Measurements from ENCODE around the gene SLC24A1. TPM values are rescaled to one million over a fixed set of nuclear protein-coding genes. Genes with fewer than 3 reads are reported as not detected.

SLC24A1 gene
- 1 to 10 TPM; 6.8 to 7.6 TPM for total RNA-seq

DNA sequence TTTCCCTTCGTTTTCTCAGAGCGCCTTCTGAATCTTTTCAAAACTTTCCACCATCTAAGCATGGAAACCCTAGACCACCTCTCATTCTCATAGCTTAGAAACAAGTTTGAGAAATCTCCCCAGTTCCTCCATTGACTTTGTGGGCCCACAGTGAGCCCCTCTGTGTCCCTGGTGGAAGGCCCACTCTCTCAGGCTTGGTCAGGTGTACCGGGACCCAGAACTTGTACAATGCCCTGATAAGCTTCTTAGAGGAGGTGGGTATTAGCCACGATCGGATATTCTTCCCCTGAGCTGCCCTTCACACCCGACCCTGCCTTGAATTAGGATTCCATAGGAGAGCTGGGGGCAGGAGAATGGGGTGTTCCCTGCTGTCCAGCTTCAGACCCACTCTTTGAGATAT lies at the start of gene SLC24A1:
Gene SLC24A1, plus strand, starts transcription at position 301 of the 400 bp plus-strand sequence. CDS start 2,143 bp downstream, outside the sequence.
- CTCF ChIA-PET = interaction anchor here (0.9 to 3.5 kb wide), 3 partner anchors 17 to 237 kb away, joined by 3 to 17 read pairs (median 3); no protein-coding TSS in a partner anchor
- DNase-seq (no peak), ATAC-seq (no peak)
- H3K27me3 Mint-ChIP-seq = no peaks in the 10 kb centered on the region
- H3K27ac Mint-ChIP-seq = no peak within 1 kb of the TSS
- intact Hi-C loops (cut with micrococcal nuclease) = no loop called here
- H3K4me3 Mint-ChIP-seq = no peak within 1 kb of the TSS
- H3K9me3 Mint-ChIP-seq = no peaks in the 10 kb centered on the region
- no peaks in the 10 kb centered on the region for H3K36me3 Mint-ChIP-seq (ENCODE audit: low read depth)
- TF ChIP-seq, protein P1, sequence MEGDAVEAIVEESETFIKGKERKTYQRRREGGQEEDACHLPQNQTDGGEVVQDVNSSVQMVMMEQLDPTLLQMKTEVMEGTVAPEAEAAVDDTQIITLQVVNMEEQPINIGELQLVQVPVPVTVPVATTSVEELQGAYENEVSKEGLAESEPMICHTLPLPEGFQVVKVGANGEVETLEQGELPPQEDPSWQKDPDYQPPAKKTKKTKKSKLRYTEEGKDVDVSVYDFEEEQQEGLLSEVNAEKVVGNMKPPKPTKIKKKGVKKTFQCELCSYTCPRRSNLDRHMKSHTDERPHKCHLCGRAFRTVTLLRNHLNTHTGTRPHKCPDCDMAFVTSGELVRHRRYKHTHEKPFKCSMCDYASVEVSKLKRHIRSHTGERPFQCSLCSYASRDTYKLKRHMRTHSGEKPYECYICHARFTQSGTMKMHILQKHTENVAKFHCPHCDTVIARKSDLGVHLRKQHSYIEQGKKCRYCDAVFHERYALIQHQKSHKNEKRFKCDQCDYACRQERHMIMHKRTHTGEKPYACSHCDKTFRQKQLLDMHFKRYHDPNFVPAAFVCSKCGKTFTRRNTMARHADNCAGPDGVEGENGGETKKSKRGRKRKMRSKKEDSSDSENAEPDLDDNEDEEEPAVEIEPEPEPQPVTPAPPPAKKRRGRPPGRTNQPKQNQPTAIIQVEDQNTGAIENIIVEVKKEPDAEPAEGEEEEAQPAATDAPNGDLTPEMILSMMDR (IDR thresholded peaks at IDR 0.05) = no peak
- POLR2A ChIA-PET = interaction anchor here (0.8 to 1.8 kb wide), 2 partner anchors 11 to 15 kb away, joined by 3 to 6 read pairs; partner anchors contain the start of gene INTS14
- no peaks in the 10 kb centered on the region for H3K4me1 Mint-ChIP-seq (ENCODE audit: low read depth)

- POLR2A ChIA-PET = interaction anchor here (0.8 kb wide), 1 partner anchor 41 kb away, joined by 3 read pairs; the partner anchor contains the start of gene HACD3
- Mint-ChIP-seq H3K27me3 (no peaks in the 10 kb centered on the region), H3K4me3 (no peak overlapping the region), H3K9me3 (no peaks in the 10 kb centered on the region), H3K36me3 (ENCODE audit: low read depth) (peaks cover 10% of the 10 kb centered on the region), H3K27ac (no peak overlapping the region), H3K4me1 (ENCODE audit: low read depth) (no peaks in the 10 kb centered on the region)
- ATAC-seq (no peak), DNase-seq (no peak)
- intact Hi-C loops (cut with micrococcal nuclease) = no loop called here
- CTCF ChIA-PET = no interaction called here
- TF ChIP-seq, protein P1 (IDR thresholded peaks at IDR 0.05) = no peak
These were observed 49.8 kb upstream of the SLC24A1 start for GRCh38 chr15:65571971-65572370.

DNA sequence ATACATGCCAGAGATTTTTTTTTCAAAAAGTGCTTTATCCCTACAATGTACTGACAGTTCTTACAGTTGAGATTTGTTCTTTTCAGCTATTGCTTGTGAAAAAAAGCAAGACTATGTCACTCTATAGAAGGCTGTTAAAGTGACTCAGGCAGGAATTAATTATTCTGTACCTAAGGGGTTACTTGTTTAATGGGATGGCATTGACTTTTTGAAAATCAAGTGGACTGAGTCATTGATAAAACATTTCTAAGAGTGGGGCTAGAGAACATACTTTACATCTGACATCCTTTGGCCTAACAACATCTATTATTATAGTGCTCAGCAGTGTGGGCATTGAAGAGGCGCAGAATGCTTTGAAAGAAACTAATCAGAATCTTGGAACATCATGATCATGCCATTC lies 45.1 kb upstream of the SLC24A1 start:
- Mint-ChIP-seq H3K36me3 (ENCODE audit: low read depth) (peaks cover 29% of the 10 kb centered on the region), H3K27ac (peak overlapping the region; percentile 47), H3K27me3 (no peaks in the 10 kb centered on the region), H3K4me3 (no peak overlapping the region), H3K4me1 (ENCODE audit: low read depth) (no peaks in the 10 kb centered on the region), H3K9me3 (no peaks in the 10 kb centered on the region)
- TF ChIP-seq, protein P1 (IDR thresholded peaks at IDR 0.05) = no peak
- CTCF ChIA-PET = no interaction called here
- no peak for DNase-seq
- intact Hi-C loops (cut with micrococcal nuclease) = no loop called here
- POLR2A ChIA-PET = interaction anchor here (1.1 to 1.2 kb wide), 2 partner anchors 13 to 14 kb away, joined by 3 read pairs; no protein-coding TSS in a partner anchor
- no peak for ATAC-seq

- no peak for ATAC-seq
- ChIA-PET CTCF (no interaction called here), POLR2A (interaction anchor here (0.8 to 1.2 kb wide), 2 partner anchors 14 to 61 kb away, joined by 3 read pairs; no protein-coding TSS in a partner anchor)
- Mint-ChIP-seq H3K4me3 (no peak overlapping the region), H3K27me3 (no peaks in the 10 kb centered on the region), H3K36me3 (ENCODE audit: low read depth) (peaks cover 34% of the 10 kb centered on the region), H3K9me3 (no peaks in the 10 kb centered on the region), H3K4me1 (ENCODE audit: low read depth) (no peaks in the 10 kb centered on the region), H3K27ac (no peak overlapping the region)
- intact Hi-C loops (cut with micrococcal nuclease) = no loop called here
- TF ChIP-seq, protein P1 (IDR thresholded peaks at IDR 0.05) = no peak
- DNase-seq = no peak
These were observed 44.4 kb upstream of the SLC24A1 start for GRCh38 chr15:65577129-65577996.

Measured in activated CD8-positive, alpha-beta T cell treated with anti-CD3 and anti-CD28 coated beads for 36 hours (primary cell).